HG03432 (cell line): ENCODE results near the gene STRIP1.
"Not testable (repeated sequence)": the region's sequence is repeated elsewhere in the genome, so short reads cannot be mapped to it uniquely, and the experiment has no call there.

ENCODE experiments used
- ATAC-seq: cut with Tn5 transposase; IDR thresholded peaks from one replicate; pipeline ENCODE4 v1.9.1; 2021; ENCODE audit warnings: mild to moderate bottlenecking, moderate library complexity; ENCODE audit not compliant: unreplicated experiment

Gene STRIP1

GRCh38 chr1:110007046-110007830 is 27.2 kb upstream of the STRIP1 start:
- no peak for ATAC-seq

- no peak for ATAC-seq
Observed at GRCh38 chr1:110008971-110009565, 25.4 kb upstream of the STRIP1 start.

- peak; percentile 96 for ATAC-seq
Observed at GRCh38 chr1:110011527-110012041, 22.8 kb upstream of the STRIP1 start.

- peak; percentile 73 for ATAC-seq
Observed at GRCh38 chr1:110012100-110012780, 22.2 kb upstream of the STRIP1 start.

- ATAC-seq, result no peak
Observed at GRCh38 chr1:110017792-110018191, 16.6 kb upstream of the STRIP1 start.

GRCh38 chr1:110018396-110018795 is 16.0 kb upstream of the STRIP1 start:
- ATAC-seq, result no peak

- no peak for ATAC-seq
Observed at GRCh38 chr1:110019770-110020169, 14.7 kb upstream of the STRIP1 start.

GRCh38 chr1:110021285-110021684 is 13.1 kb upstream of the STRIP1 start:
- no peak for ATAC-seq

GRCh38 chr1:110024613-110025012 is 9.8 kb upstream of the STRIP1 start:
- ATAC-seq, result no peak

GRCh38 chr1:110030687-110031086 is 3.7 kb upstream of the STRIP1 start:
- not testable (repeated sequence) for ATAC-seq

GRCh38 chr1:110032327-110032726 is 2.1 kb upstream of the STRIP1 start:
- no peak for ATAC-seq

GRCh38 chr1:110033421-110033820 is 1.0 kb upstream of the STRIP1 start:
- ATAC-seq, result no peak

GRCh38 chr1:110034040-110034450 is 379 bp upstream of the STRIP1 start:
- ATAC-seq, result no peak

- no peak for ATAC-seq
Observed at GRCh38 chr1:110035236-110035752, 870 bp downstream of the STRIP1 start.

GRCh38 chr1:110038271-110038670 is 3.8 kb downstream of the STRIP1 start:
- ATAC-seq, result no peak

GRCh38 chr1:110039641-110040040 is 5.2 kb downstream of the STRIP1 start:
- no peak for ATAC-seq

GRCh38 chr1:110040548-110040947 is 6.1 kb downstream of the STRIP1 start:
- ATAC-seq, result no peak

- no peak for ATAC-seq
Observed at GRCh38 chr1:110043016-110043415, 8.6 kb downstream of the STRIP1 start.

- ATAC-seq, result no peak
Observed at GRCh38 chr1:110047463-110047862, 13.0 kb downstream of the STRIP1 start.

GRCh38 chr1:110048240-110048639 is 13.8 kb downstream of the STRIP1 start:
- ATAC-seq, result no peak

GRCh38 chr1:110048923-110049601 is 14.6 kb downstream of the STRIP1 start:
- no peak for ATAC-seq
